Measurements from ENCODE around the gene RAD52. TPM values are rescaled to one million over a fixed set of nuclear protein-coding genes. Genes with fewer than 3 reads are reported as not detected.

Gene RAD52
- total RNA-seq, 1 experiment from 2014 or later = 19.2 TPM

DNA sequence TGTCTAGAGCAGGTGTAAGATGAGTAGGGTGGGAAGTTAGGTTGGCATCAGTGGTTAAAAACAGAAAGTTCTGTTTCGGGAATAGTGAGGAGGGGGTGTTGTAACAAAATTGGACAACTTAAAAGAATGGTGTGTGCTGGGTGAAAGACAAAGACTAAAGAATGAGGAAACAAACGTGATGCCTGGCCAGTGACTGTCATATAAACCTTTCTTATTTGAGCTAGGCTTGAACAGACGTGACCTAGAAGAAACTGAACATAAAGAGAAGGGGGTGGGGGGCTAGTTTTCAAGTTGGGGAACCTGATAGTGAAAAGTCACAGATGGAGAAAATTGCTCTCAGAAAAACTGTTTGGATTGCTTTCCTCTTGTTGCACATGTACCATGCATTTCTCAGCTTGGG, 39.6 kb downstream of the RAD52 start:
- no peaks in the 10 kb centered on the region for H3K9me3 Mint-ChIP-seq
- no peak for ATAC-seq
- CTCF ChIA-PET = interaction anchor here (1.6 kb wide), 1 partner anchor 40 kb away, joined by 3 read pairs; the partner anchor contains the start of gene RAD52
- peaks cover 14% of the 10 kb centered on the region for H3K4me1 Mint-ChIP-seq
- no peak overlapping the region for H3K4me3 Mint-ChIP-seq
- TF ChIP-seq TCF7 (CRISPR knock-in tag; IDR thresholded peaks at IDR 0.05; ENCODE audit: low read depth) = no peak
- no peak for TF ChIP-seq NR3C1 (CRISPR knock-in tag; conservative IDR thresholded peaks at IDR 0.05; ENCODE audit: low read depth)
- TF ChIP-seq ELF4 (CRISPR knock-in tag; IDR thresholded peaks at IDR 0.05; ENCODE audit: low read depth) = no peak
- TF ChIP-seq ARID4B (CRISPR knock-in tag; IDR thresholded peaks at IDR 0.05; ENCODE audit: borderline replicate concordance) = no peak
- TF ChIP-seq, protein P1, sequence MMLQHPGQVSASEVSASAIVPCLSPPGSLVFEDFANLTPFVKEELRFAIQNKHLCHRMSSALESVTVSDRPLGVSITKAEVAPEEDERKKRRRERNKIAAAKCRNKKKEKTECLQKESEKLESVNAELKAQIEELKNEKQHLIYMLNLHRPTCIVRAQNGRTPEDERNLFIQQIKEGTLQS (CRISPR knock-in tag; conservative IDR thresholded peaks at IDR 0.05) = no peak
- no peak for TF ChIP-seq ATF2 (CRISPR knock-in tag; IDR thresholded peaks at IDR 0.05; ENCODE audit: borderline replicate concordance, low read depth)
- no peak for TF ChIP-seq OVOL2 (CRISPR knock-in tag; IDR thresholded peaks at IDR 0.05; ENCODE audit: borderline replicate concordance)
- no peak for TF ChIP-seq NFE2L1 (CRISPR knock-in tag; IDR thresholded peaks at IDR 0.05)
- no peak for TF ChIP-seq JAZF1 (CRISPR knock-in tag; IDR thresholded peaks at IDR 0.05)
- no peak for TF ChIP-seq SMAD4 (CRISPR knock-in tag; IDR thresholded peaks at IDR 0.05)
- TF ChIP-seq MXD4 (CRISPR knock-in tag; IDR thresholded peaks at IDR 0.05; ENCODE audit: borderline replicate concordance) = no peak
- TF ChIP-seq PRDM15 (CRISPR knock-in tag; IDR thresholded peaks at IDR 0.05) = no peak
- DNase-seq (ENCODE audit: low spot score) = no peak
- peak overlapping the region; percentile 86 for H3K27ac Mint-ChIP-seq
- H3K27me3 Mint-ChIP-seq (ENCODE audit: low read depth) = no peaks in the 10 kb centered on the region
- H3K36me3 Mint-ChIP-seq = peaks cover 62% of the 10 kb centered on the region
- POLR2A ChIA-PET = no interaction called here

- Mint-ChIP-seq H3K4me1 (peaks cover 17% of the 10 kb centered on the region), H3K9me3 (no peaks in the 10 kb centered on the region), H3K27me3 (ENCODE audit: low read depth) (no peaks in the 10 kb centered on the region), H3K27ac (peak overlapping the region; percentile 9), H3K4me3 (no peak overlapping the region), H3K36me3 (peaks cover 51% of the 10 kb centered on the region)
- ATAC-seq (no peak), DNase-seq (ENCODE audit: low spot score) (no peak)
- ChIA-PET CTCF (no interaction called here), POLR2A (interaction anchor here (0.7 kb wide), 1 partner anchor 90 kb away, joined by 6 read pairs; no protein-coding TSS in a partner anchor)
- TF ChIP-seq AFF4 (CRISPR knock-in tag; IDR thresholded peaks at IDR 0.05; ENCODE audit: borderline replicate concordance) (no peak), ZNF232 (CRISPR knock-in tag; IDR thresholded peaks at IDR 0.05) (no peak), IRF2 (CRISPR knock-in tag; IDR thresholded peaks at IDR 0.05; ENCODE audit: borderline replicate concordance, low read depth) (no peak), FOXK1 (CRISPR knock-in tag; IDR thresholded peaks at IDR 0.05) (no peak), ZNF121 (CRISPR knock-in tag; IDR thresholded peaks at IDR 0.05) (no peak), SMAD4 (CRISPR knock-in tag; IDR thresholded peaks at IDR 0.05) (no peak), GABPB1 (CRISPR knock-in tag; IDR thresholded peaks at IDR 0.05) (no peak)
- TF ChIP-seq, protein P2, sequence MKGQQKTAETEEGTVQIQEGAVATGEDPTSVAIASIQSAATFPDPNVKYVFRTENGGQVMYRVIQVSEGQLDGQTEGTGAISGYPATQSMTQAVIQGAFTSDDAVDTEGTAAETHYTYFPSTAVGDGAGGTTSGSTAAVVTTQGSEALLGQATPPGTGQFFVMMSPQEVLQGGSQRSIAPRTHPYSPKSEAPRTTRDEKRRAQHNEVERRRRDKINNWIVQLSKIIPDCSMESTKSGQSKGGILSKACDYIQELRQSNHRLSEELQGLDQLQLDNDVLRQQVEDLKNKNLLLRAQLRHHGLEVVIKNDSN (CRISPR knock-in tag; IDR thresholded peaks at IDR 0.05) = no peak
Measured at GRCh38 chr12:907413-908185, 41.9 kb downstream of the RAD52 start.

Data from WTC11 (cell line).